RPMI7951 (cell line): ENCODE data around the gene COP1. TPM values are rescaled to one million over a fixed set of nuclear protein-coding genes. Genes with fewer than 3 reads are reported as not detected.
"Not testable (repeated sequence)": the region's sequence is repeated elsewhere in the genome, so short reads cannot be mapped to it uniquely, and the experiment has no call there.

ENCODE experiments used
- DNase-seq: peaks from one replicate; pipeline ENCODE4 v3.0.0-alpha.2; 2012; ENCODE audit warnings: low read depth
- total RNA-seq: library from RNA; depleted of rRNA; stranded (reverse); fragments of >200 nt; shearing (Covaris generic); gene quantifications from 2 replicates; pipeline ENCODE4 v1.2.3, GENCODE V29; 2014

Gene COP1
- total RNA-seq, 1 experiment from 2014 or later: 32.2 TPM

DNA sequence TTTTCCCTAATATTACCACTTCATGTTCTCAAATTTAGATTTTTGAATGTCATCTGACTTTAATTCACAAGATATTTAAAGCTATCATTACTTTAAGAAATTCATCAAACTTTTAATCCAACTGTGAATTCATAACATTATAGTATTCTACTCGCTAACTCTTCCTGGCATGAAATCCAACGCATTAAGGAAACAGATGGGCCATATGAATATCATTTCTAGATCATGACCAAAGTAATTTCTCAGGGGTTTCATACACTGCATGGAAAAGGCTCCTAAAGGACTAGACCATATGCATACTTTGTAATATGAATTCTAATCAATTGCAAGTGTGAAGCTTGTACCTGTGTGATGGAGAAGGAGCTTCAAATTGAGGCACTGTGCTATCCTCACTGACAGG is 72.4 kb downstream of the COP1 start:
- DNase-seq: no peak

- DNase-seq: no peak
Measured at GRCh38 chr1:176122282-176122681, 84.8 kb downstream of the COP1 start.

DNA sequence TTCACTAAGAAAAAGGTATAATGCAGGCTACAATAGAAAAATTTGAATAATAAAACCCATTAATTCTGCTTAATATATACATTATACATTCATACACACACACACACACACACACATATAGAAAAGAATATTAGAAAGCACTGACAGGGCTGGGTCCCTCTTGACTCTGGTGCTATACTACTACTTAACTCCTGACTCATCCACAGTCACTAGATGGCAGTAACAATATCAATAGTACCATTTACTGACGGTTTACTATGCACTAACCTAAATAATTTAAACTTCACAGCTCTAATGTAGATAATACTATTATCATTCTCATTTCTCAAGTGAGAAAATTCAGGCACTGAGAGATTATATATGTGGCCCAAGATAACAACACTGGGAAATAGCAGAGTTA is 87.5 kb downstream of the COP1 start:
- peak; percentile 4 for DNase-seq

- no peak for DNase-seq
Measured at GRCh38 chr1:176118985-176119384, 88.1 kb downstream of the COP1 start.

DNA sequence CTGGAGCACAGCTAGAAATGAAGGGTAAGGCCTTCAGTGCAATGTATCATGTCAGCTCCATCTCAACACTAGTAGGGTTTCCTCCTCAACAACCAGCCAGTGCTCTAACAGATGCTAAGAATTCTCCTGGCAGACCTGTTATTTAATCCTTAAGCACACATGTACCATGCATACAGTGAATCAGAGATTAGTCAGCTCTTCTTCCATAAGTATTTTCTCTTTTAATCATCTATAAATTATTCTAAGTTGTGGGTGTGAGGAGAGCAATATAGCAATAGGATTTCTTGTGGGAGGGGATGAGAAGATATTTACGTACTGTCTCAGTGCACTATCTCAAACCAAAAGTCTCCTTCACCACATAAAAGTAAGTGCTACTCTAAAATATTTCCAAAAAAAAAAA is 95.3 kb downstream of the COP1 start:
- DNase-seq: no peak

DNA sequence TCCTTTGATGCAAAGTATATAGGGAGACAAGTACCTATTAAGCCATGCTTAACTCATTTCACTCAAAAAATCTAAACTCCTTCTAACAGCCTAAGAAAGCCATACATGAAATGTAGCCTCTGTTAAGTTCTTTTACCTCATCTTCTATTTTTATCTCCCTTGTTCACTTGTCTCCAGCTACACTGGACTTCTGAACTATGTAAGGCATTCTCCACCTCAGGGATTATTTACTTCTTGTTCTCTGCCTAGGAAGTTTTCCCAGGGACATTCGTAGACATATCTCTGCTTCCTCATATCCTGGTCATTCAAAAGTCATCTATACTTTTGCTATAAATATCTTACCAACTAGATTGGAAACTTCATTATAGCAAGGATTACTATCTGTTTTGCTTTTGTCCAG is 96.9 kb downstream of the COP1 start:
- no peak for DNase-seq

DNA sequence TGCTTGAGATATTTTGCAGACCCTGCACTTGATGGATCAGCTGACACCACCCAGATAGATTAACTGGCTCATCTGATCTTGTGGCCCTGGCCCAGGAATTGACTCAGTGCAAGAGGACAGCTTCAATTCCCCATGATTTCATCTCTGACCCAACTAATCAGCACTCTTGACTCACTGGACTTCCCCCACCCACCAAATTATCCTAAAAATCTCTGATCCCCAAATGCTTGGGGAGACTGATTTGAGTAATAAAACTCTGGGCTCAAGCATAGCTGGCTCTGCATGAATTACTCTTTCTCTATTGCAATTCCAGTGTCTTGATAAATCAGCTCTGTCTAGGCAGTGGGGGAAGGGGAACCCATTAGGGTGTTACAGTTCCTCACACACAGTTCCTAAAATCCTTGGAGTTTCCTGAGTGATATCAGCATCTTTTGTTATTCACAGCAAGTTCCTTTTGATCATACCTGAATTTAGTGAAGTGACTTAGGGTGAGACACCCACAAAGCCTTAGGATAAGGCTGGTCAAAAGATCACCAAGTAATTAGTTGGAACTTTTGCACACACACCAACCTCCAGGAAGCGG is 104.2 kb downstream of the COP1 start:
- DNase-seq: no peak

GRCh38 chr1:176101951-176102642 is 105.0 kb downstream of the COP1 start:
- DNase-seq: no peak

DNA sequence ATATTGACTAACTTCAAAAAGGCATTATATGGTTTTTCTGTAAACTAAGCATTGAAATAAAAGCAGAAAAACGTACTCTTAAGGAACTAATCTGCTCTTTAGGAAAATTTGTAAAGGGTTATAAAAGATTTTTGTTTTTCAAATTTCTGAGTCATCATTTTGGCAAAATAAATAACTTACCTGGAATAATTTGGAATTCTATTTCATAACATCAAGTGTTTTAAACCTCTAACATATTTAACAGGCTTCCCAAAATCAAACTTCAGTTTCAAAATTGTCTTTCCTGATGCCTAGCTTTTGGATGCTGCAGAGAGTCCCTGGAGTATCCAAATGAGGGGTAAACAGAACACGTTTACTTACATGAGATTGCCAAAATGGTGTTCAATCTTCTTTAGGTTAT is 108.5 kb downstream of the COP1 start:
- DNase-seq: no peak

DNA sequence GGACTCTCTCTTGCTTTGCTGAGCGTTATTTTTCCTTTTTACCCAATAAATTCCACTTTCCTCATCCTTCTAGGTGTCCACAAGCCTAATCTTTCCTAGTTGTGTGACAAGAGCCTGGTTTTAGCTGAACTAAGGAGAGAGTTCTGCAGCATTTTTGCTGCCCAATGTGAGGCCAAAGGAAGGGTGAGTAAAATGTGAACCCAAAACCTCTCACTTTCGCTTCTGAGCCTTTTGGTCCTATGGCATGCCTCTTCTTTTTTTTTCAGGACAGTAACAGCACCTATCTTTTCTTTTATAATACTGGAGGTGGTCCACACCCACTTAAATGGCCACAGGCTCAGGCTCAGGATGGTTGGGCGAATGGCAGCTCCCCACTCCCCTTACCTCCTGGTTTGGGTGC is 111.1 kb downstream of the COP1 start:
- DNase-seq: no peak

GRCh38 chr1:176090766-176091165 is 116.3 kb downstream of the COP1 start:
- DNase-seq: no peak

DNA sequence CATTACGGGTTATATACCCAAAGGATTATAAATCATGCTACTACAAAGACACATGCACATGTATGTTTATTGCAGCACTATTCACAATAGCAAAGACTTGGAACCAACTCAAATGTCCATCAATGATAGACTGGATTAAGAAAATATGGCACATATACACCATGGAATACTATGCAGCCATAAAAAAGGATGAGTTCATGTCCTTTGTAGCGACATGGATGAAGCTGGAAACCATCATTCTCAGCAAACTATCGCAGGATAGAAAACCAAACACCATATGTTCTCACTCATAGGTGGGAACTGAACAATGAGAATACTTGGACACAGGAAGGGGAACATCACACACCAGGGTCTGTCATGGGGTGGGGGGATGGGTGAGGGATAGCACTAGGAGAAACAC is 119.3 kb downstream of the COP1 start:
- DNase-seq: not testable (repeated sequence)

GRCh38 chr1:176073524-176074157 is 133.4 kb downstream of the COP1 start:
- DNase-seq: peak; percentile 51

GRCh38 chr1:176068901-176069300 is 138.2 kb downstream of the COP1 start:
- no peak for DNase-seq

GRCh38 chr1:176068256-176068655 is 138.8 kb downstream of the COP1 start:
- no peak for DNase-seq

DNA sequence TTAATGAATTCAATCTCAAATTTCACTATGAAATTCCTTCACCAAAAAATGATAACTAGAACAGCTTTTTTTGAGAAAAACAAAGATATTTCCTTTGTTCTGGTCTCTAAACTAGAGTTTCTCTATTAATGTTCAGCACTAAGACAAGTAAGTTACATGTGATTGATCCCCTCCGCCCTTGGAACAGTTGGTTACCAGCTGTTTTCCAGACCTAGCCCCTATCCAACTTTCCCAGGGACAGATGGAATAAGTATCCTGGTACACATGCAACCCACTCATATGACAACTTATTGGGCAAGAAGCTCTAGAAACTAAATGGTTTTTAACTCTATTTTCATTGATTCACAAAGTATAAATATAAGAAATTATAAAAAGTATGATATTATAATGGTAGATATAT is 140.4 kb downstream of the COP1 start:
- DNase-seq: no peak

DNA sequence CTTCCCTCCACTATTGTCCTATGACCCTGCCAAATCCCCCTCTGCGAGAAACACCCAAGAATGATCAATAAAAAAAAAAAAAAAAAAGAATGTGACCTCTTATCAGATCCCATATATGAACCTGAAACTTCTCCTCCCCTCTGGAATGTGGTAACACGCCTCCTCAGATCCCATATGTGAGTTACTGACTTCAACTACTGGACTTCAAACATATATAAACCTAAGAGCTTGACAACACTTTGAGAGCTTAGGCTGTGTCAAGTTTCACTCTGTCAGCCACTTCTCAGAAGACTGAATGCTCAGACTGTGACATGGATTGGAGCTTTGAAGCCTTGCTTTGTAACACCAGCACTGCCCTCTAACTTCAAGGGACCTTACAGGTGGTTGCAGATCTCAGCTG is 148.4 kb downstream of the COP1 start:
- no peak for DNase-seq

DNA sequence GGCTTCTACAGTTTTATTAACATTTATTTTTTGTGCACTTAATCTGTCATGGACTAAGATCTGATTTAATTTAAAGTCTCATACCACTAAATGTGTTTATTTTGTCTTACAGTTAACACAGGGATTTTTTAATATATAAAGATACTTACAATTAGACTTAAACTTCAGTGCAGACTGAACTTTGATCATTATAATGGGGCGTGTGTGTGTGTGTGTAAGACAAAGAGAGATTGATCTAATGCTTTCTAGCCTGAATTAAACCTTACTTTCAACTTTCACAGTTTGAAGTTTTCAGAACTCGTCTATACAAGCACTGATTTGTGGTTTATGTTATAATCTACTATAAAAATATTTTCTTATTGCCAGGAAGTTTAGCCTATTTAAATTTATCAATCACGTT is 150.8 kb downstream of the COP1 start:
- no peak for DNase-seq

DNA sequence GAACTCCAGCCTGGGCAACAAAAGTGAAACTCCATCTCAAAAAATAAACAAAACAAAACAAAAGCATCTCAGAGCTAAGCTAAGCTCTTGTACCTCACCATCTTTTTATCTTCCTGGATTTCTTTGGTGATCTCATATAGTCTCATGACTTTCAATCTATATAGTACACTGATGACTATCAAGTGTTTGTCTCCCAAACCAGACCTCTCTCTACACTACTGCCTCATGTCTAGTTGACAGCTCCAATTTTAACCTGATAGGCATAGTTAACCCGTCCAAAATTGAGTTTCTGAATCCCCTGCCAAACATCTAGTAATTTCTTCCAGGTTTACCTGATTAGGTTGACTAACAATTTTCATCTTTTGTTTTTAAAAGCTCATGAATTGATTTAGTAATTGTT is 151.7 kb downstream of the COP1 start:
- no peak for DNase-seq

DNA sequence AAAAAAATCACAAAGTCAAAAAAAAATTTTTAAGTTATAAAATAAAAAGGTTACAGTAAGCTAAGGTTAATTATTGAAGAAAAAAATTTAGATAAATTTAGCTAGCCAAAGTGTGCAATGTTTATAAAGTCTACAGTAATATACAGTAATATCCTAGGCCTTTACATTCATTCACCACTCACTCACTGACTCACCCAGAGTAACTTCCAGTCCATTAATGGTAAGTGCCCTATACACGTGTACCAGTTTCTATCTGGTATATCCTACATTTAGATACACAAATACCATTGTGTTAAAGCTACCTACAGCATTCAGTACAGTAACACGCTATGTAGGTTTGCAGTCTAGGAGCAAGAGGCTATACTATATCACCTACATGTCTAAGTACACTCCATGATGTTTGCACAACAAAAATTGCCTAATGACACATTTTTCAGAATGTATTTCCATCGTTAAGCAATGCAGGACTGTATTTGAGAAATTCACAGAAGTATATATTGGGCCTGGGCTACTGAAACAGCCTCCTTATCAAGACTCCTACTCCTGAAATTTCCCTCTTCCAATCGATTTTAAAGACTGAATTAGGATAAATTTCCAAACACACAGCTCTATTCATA is 155.1 kb downstream of the COP1 start:
- DNase-seq: no peak

GRCh38 chr1:176051402-176051801 is 155.7 kb downstream of the COP1 start:
- DNase-seq: no peak

- DNase-seq: no peak
Measured at GRCh38 chr1:176049582-176049981, 157.5 kb downstream of the COP1 start.

GRCh38 chr1:176046926-176047325 is 160.2 kb downstream of the COP1 start:
- no peak for DNase-seq
